Neuronal stem cell (in vitro differentiated cells): Measurements from ENCODE around the gene POLE2.

Source experiments
- DNase-seq: peaks from one replicate; pipeline ENCODE4 v3.0.0-alpha.2; 2013; ENCODE audit warnings: low spot score
- H2AFZ ChIP-seq: one replicate; pipeline ENCODE4 v1.6.1; 2013; ENCODE audit warnings: mild to moderate bottlenecking, low read length, inconsistent platforms
- H2AK5ac ChIP-seq: 2 replicates; pipeline ENCODE4 v1.6.1; 2013; ENCODE audit warnings: low read depth, mild to moderate bottlenecking, inconsistent platforms, low read length, moderate library complexity, mixed read lengths
- H2BK120ac ChIP-seq: 2 replicates; pipeline ENCODE4 v1.6.1; 2013; ENCODE audit warnings: low read depth, mild to moderate bottlenecking, inconsistent platforms, low read length, moderate library complexity, mixed read lengths
- H2BK12ac ChIP-seq: one replicate; pipeline ENCODE4 v1.6.1; 2013; ENCODE audit warnings: low read length, inconsistent platforms
- H2BK15ac ChIP-seq: 2 replicates; pipeline ENCODE4 v1.6.1; 2013; ENCODE audit warnings: mild to moderate bottlenecking, low read length, inconsistent platforms, mixed read lengths
- H2BK5ac ChIP-seq: one replicate; pipeline ENCODE4 v1.6.1; 2013; ENCODE audit warnings: inconsistent platforms, mild to moderate bottlenecking, low read length, moderate library complexity
- H3K14ac ChIP-seq: one replicate; pipeline ENCODE4 v1.6.1; 2013; ENCODE audit warnings: low read length, inconsistent platforms
- H3K18ac ChIP-seq: 2 replicates; pipeline ENCODE4 v1.6.1; 2013; ENCODE audit warnings: low read length, inconsistent platforms
- H3K23ac ChIP-seq: 2 replicates; pipeline ENCODE4 v1.6.1; 2013; ENCODE audit warnings: low read depth, mild to moderate bottlenecking, mixed read lengths, low read length, inconsistent platforms; ENCODE audit not compliant: poor library complexity
- H3K27ac ChIP-seq: replicated peaks from 3 replicates; pipeline ENCODE4 v1.5.1; 2013; ENCODE audit warnings: low read length, inconsistent platforms
- H3K27me3 ChIP-seq, 3 experiments: 2 replicates each; pipeline ENCODE4 v1.6.1; 2013; ENCODE audit warnings: low read length in 3 of 3, mild to moderate bottlenecking in 2 of 3, inconsistent platforms in 1 of 3, low read depth in 1 of 3, mixed read lengths in 1 of 3, moderate library complexity in 1 of 3; ENCODE audit not compliant: control insufficient read depth in 3 of 3, insufficient read depth in 3 of 3
- H3K36me3 ChIP-seq, 2 donors: replicated peaks in 1 of 2; 2 replicates each; pipeline ENCODE4 v1.6.1; 2013; ENCODE audit warnings: low read length in 2 of 2; ENCODE audit not compliant: control insufficient read depth in 2 of 2, insufficient read depth in 2 of 2
- H3K4ac ChIP-seq: 2 replicates; pipeline ENCODE4 v1.6.1; 2013; ENCODE audit warnings: inconsistent platforms, mild to moderate bottlenecking, low read length, moderate library complexity
- H3K4me1 ChIP-seq, 2 donors: 1 replicate in 1 of 2; 2 replicates in 1 of 2; pipeline ENCODE4 v1.6.1; 2013; ENCODE audit warnings: low read length in 2 of 2, low read depth in 1 of 2; ENCODE audit not compliant: control insufficient read depth in 2 of 2, insufficient read depth in 1 of 2
- H3K4me2 ChIP-seq: one replicate; pipeline ENCODE4 v1.6.1; 2013; ENCODE audit warnings: mild to moderate bottlenecking, low read length, inconsistent platforms; ENCODE audit not compliant: insufficient read depth, poor library complexity, severe bottlenecking
- H3K4me3 ChIP-seq, 2 donors: 2 replicates each; pipeline ENCODE4 v1.5.1; 2013; ENCODE audit warnings: low read length in 2 of 2, mild to moderate bottlenecking in 2 of 2, inconsistent platforms in 1 of 2, moderate library complexity in 1 of 2
- H3K79me1 ChIP-seq: one replicate; pipeline ENCODE4 v1.6.1; 2013; ENCODE audit warnings: low read depth, mild to moderate bottlenecking, inconsistent platforms, low read length, moderate library complexity
- H3K9ac ChIP-seq: one replicate; pipeline ENCODE4 v1.6.1; 2013; ENCODE audit warnings: mild to moderate bottlenecking, low read depth, low read length, inconsistent platforms; ENCODE audit not compliant: poor library complexity
- H3K9me3 ChIP-seq, 2 donors: replicated peaks in 1 of 2; 2 replicates each; pipeline versions ENCODE3 to v1.6.1; 2013; ENCODE audit warnings: low read length in 2 of 2, mild to moderate bottlenecking in 2 of 2, inconsistent platforms in 1 of 2, low read depth in 1 of 2, mixed read lengths in 1 of 2, moderate library complexity in 1 of 2; ENCODE audit not compliant: control insufficient read depth in 2 of 2, insufficient read depth in 1 of 2
- H4K8ac ChIP-seq: one replicate; pipeline ENCODE4 v1.6.1; 2013; ENCODE audit warnings: low read depth, mild to moderate bottlenecking, inconsistent platforms, low read length, moderate library complexity
- H4K91ac ChIP-seq: one replicate; pipeline ENCODE4 v1.6.1; 2013; ENCODE audit warnings: low read length, low read depth, mild to moderate bottlenecking, inconsistent platforms; ENCODE audit not compliant: poor library complexity
- WGBS, 2 donors: extraction: QIAGEN DNeasy Blood & Tissue Kit; methylation state at CpG; one replicate each; pipeline ENCODE4 v1.1.7; 2013; ENCODE audit warnings: missing lambda C conversion rate in 2 of 2, mixed read lengths in 1 of 2; ENCODE audit not compliant: insufficient read length in 2 of 2, insufficient replicate concordance in 1 of 2; ENCODE audit errors: extremely low coverage in 2 of 2; 5-methylcytosine and 5-hydroxymethylcytosine counted together

POLE2 gene

GRCh38 chr14:49633640-49634546, 54.1 kb downstream of the POLE2 start:
- peak overlapping the region; percentile 99 for H3K14ac ChIP-seq
- H2BK15ac ChIP-seq: peak overlapping the region; percentile 58
- H3K9me3 ChIP-seq: peaks cover 0 to 8% of the 10 kb centered on the region in 2 donors
- peak overlapping the region; percentile 98 for H3K23ac ChIP-seq
- H3K27ac ChIP-seq: peak overlapping the region; percentile 99
- H2BK5ac ChIP-seq: peak overlapping the region; percentile 90
- peak overlapping the region; percentile 100 for H3K18ac ChIP-seq
- DNase-seq: peak; percentile 95
- H4K8ac ChIP-seq: peak overlapping the region; percentile 82
- no peak overlapping the region for H2BK12ac ChIP-seq
- H2AK5ac ChIP-seq: peak overlapping the region; percentile 94
- no peak overlapping the region for H4K91ac ChIP-seq
- peaks cover 8% of the 10 kb centered on the region for H3K79me1 ChIP-seq
- peak overlapping the region; percentile 99 for H3K4me2 ChIP-seq
- peak overlapping the region; percentile 64 to 100 for H3K4me3 ChIP-seq
- no CpG with 5 or more reads among the region's 101 CpGs for WGBS, 2 donors
- peak overlapping the region; percentile 99 for H3K9ac ChIP-seq
- H3K4me1 ChIP-seq: peaks cover 0 to 2% of the 10 kb centered on the region in 2 donors
- H3K27me3 ChIP-seq: no peaks in the 10 kb centered on the region
- H2BK120ac ChIP-seq: no peak overlapping the region
- peak overlapping the region; percentile 98 for H3K4ac ChIP-seq
- peaks cover 7 to 58% of the 10 kb centered on the region in 2 donors for H3K36me3 ChIP-seq
- H2AFZ ChIP-seq: peak overlapping the region; percentile 100

- H3K4ac ChIP-seq: no peak overlapping the region
- no CpG with 5 or more reads among the region's 6 CpGs for WGBS, 2 donors
- H4K8ac ChIP-seq: no peak overlapping the region
- H4K91ac ChIP-seq: no peak overlapping the region
- H3K79me1 ChIP-seq: peaks cover 4% of the 10 kb centered on the region
- no peak overlapping the region for H2AK5ac ChIP-seq
- H3K4me1 ChIP-seq: peaks cover 2 to 13% of the 10 kb centered on the region in 2 donors
- no peaks in the 10 kb centered on the region for H3K27me3 ChIP-seq
- no peak overlapping the region for H2BK5ac ChIP-seq
- no peak overlapping the region for H3K14ac ChIP-seq
- H2BK12ac ChIP-seq: no peak overlapping the region
- H3K4me3 ChIP-seq: no peak overlapping the region
- no peak overlapping the region for H2BK120ac ChIP-seq
- no peak overlapping the region for H3K27ac ChIP-seq
- no peaks in the 10 kb centered on the region for H3K9me3 ChIP-seq
- H3K23ac ChIP-seq: no peak overlapping the region
- DNase-seq: no peak
- H2AFZ ChIP-seq: no peak overlapping the region
- no peak overlapping the region for H3K9ac ChIP-seq
- no peak overlapping the region for H3K4me2 ChIP-seq
- no peak overlapping the region for H3K18ac ChIP-seq
- H3K36me3 ChIP-seq: peaks cover 3 to 75% of the 10 kb centered on the region in 2 donors
- H2BK15ac ChIP-seq: no peak overlapping the region
Observed at GRCh38 chr14:49623941-49624839, 63.8 kb downstream of the POLE2 start.

- Histone ChIP-seq H2AK5ac (no peak overlapping the region), H4K91ac (no peak overlapping the region), H3K4ac (no peak overlapping the region), H2BK15ac (no peak overlapping the region), H2BK12ac (no peak overlapping the region), H3K14ac (no peak overlapping the region), H3K18ac (no peak overlapping the region), H4K8ac (no peak overlapping the region), H3K4me3 (no peak overlapping the region), H3K4me2 (no peak overlapping the region), H2AFZ (no peak overlapping the region), H2BK120ac (no peak overlapping the region), H3K27ac (no peak overlapping the region), H2BK5ac (no peak overlapping the region), H3K27me3 (no peaks in the 10 kb centered on the region), H3K4me1 (peaks cover 2 to 15% of the 10 kb centered on the region in 2 donors), H3K79me1 (peaks cover 4% of the 10 kb centered on the region), H3K9ac (no peak overlapping the region), H3K36me3 (peaks cover 4 to 77% of the 10 kb centered on the region in 2 donors), H3K9me3 (no peaks in the 10 kb centered on the region), H3K23ac (no peak overlapping the region)
- no CpG with 5 or more reads among the region's 3 CpGs for WGBS, 2 donors
- DNase-seq: no peak
Observed at GRCh38 chr14:49623387-49623786, 64.6 kb downstream of the POLE2 start.
